GM19035 (cell line): Measurements from ENCODE around the gene XBP1.
A peak's percentile ranks its signal among the peaks of the same experiment; 100 is the strongest.
"Not testable (repeated sequence)": the region's sequence is repeated elsewhere in the genome, so short reads cannot be mapped to it uniquely, and the experiment has no call there.

Source experiments
- ATAC-seq: cut with Tn5 transposase; IDR thresholded peaks from one replicate; pipeline ENCODE4 v1.9.1; 2021; ENCODE audit not compliant: unreplicated experiment

XBP1 gene

DNA sequence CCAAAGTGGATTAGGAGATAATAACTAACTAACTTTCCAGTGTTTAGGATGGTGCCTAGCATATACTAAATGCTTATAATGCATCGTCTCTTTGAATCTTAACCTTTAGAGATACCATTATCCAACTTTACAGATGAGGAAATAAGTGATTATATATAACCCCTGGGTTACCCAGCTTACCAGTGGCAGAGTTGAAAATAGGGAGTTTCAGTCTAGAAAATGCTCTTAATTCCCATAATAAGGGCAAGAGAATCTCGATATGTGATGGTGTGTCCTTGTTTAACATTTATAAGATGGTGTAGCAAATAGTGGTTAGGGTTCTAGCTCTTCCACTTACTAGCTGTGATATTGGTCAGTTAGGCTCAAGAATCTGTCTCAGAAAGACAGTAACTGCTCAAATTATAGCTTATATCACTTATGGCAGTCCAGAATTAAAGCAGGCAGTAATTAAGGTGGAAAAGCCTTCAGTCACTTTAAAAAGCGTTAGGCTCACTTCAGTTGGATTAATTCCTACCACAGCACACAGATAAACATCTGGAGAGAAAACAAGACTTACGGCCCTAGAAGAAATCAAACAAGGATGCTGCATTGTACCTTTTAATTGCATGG is 6.3 kb downstream of the XBP1 start:
- no peak for ATAC-seq

DNA sequence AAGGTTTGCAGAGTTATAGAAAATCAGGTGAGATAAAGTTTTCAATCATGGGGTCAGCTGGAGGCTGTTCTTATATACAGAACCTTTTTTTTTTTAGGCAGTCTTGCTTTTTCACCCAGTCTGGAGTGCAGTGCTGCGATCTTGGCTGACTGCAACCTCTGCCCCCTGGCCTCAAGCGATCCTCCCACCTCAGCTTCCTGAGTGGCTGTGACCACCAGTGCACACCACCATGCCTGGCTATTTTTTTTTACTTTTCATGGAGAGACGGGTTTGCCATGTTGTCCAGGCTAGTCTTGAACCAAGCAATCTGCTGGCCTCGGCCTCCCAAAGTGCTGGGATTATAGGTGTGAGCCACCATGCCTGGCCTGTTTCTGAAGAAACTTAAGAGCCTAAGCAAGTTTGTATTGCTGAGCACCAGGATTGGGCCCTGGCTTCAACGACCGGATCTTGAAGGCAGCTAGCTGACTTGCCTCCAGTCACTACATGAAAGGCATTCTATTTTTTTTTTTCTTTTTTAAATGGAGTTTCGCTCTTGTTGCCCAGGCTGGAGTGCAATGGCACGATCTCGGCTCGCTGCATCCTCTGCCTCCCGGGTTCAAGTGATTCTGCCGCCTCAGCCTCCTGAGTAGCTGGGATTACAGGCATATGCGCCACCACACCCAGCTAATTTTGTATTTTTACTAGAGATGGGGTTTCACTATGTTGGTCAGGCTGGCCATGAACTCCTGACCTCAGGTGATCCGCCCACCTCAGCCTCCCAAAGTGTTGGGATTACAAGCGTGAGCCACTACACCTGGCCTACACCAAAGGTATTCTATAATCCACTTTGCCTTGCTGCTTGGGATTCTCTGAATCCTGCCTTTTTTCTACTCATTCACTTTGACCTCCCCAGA is 7.6 kb downstream of the XBP1 start:
- peak; percentile 34 for ATAC-seq

DNA sequence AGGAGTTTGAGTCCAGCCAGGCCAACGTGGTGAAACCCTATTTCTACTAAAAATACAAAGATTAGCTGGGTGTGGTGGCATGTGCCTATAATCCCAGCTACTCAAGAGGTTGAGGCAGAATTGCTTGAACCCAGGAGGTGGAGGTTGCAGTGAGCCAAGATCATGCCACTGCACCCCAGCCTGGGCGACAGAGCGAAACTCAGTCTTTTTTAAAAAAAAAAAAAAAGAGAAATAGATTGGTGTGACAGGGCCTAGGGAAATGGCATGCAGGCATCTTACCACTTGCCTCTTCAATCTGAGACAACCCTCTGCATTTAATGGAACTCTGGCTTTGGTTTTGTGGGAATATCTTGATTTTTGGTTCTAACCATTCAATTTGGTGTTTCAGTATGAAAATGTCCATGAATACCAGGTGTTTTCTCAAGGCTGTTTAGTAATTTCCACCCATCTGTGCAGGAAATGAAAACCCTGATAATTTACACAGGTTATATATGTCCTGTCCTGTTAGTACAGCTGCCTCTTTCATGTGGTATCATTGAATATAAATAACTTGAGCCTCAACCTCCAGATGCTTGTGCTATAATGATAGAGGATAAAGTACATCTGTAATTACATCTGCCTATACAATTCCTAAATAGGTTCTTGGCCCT is 8.4 kb downstream of the XBP1 start:
- peak; percentile 57 for ATAC-seq

DNA sequence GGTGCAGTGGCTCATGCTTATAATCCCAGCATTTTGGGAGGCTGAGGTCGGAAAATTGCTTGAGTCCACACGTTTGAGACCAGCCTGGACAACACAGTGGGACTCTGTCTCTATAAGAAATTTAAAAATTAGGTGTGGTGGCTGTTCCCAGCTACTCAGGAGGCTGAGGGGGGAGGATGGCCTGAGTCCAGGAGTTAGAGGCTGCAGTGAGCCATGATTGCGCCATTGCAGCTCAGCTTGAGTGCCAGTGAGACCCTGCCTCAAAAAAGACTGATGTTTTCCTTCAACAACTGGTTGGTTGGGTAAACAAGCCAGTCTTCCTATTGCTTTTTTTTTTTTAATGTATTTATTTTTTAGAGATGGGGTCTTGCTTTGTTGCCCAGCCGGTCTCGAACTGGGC is 9.2 kb downstream of the XBP1 start:
- ATAC-seq, result no peak

DNA sequence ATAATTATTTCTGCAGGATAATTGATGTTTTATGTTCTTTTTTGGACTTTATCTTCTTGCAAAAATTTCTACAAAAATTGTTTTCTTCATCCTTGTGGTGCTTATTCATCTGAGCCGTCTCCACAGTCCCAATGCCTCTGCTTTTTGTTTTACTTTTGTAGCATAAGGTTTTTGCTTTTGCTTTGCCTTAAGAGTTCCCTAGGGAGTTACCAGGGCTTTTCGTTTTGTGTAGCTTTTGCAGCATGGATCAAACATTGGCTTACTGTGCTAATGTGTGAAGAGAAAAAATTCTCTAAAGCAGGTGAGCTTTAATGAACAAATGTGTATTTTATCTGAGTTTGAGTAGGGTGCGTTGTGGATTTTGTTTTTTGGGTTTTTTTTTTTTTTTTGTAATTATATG is 11.8 kb downstream of the XBP1 start:
- ATAC-seq, result no peak

DNA sequence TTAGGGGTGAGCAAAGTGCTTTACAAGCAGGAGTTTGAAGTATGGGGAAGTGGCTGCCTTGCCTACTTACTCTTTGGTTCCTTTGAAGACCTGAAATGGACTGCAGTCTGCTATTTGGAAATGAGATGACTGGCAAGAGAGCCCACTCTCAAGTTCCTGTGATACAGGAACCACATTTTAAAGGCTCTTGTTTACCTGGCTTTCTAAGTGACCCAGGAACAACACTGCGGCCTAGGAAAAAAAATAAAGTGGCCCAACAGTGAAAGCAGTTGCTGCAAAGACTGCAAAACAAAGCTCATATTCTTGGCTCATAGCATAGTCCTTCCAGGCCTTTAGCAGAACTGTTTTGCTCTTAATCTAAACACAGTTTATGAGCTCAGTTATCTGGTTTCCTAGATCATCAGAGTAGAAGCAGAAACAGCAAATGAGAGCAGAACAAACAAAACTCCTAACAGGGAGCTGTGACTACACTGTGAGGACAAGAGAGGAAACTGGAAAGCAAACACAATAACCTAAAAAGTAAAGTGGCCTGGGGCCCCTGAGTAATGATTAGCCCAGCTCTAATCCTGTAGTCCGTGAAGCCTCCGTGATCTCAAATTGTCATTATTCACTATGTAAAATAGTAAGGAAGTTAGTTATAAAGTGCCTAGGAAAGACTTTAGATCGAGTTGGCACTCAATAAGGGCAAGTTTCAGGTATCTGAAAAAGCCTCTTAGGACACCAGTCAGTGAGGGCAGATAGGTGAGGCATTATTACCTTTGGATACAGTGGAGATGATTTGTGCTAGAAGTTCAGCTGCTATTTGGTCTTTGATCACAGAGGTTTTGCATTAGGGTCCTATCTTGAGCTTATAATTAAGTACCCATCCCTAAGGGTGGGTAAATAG is 16.3 kb downstream of the XBP1 start:
- no peak for ATAC-seq

DNA sequence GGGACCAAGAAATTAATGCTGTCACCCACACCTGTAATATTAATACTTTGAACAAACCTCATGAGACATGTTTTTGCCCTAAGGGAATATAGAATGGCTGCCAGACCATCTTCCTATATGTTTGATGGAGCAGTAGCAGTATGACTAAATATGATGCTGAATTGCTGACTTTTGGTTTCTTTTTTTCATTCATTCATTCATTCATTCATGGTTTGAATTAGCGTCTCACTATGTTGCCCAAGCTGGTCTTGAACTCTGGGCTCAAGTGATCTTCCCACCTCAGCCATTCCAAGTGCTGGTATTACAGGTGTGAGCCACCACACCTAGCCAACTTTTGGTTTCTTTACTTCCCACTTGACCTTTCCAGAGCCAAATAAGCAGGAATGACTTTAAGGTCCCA is 20.1 kb downstream of the XBP1 start:
- no peak for ATAC-seq

DNA sequence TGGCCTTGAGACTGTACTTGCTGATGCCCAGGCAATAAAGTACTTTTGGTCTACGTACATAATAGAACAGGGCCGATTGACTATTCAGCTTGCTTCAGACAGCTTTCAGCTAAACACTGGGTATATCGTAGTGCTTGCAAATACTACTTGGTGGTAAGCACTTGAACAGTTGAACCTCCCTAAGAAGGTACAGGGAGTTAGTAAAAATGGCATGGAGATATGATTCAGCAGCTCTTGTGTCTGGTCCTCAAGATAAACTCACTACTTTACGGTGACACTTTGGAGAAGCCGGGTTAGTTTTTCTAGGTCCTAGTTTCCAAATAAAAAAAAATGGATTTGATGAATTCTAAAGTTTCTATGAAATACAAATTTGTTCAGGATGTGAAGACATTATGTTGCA is 20.5 kb downstream of the XBP1 start:
- no peak for ATAC-seq

DNA sequence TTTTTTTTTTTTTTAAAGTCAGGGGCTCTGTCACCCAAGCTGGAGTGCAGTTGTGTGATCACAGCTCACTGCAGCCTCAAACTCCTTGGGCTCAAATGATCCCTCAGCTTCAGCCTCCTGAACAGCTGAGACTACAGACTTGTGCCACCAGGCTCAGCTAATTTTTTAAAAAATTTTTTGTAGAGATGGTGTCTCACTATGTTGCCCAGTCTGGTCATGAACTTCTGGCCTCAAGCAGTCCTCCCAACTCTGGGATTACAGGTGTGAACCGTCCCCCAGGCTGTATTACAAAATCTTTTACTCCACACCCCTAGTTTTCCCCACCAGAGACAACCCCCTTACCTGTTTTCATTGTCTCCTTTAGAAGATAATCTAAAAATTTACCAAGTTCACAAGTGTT is 26.0 kb downstream of the XBP1 start:
- no peak for ATAC-seq

DNA sequence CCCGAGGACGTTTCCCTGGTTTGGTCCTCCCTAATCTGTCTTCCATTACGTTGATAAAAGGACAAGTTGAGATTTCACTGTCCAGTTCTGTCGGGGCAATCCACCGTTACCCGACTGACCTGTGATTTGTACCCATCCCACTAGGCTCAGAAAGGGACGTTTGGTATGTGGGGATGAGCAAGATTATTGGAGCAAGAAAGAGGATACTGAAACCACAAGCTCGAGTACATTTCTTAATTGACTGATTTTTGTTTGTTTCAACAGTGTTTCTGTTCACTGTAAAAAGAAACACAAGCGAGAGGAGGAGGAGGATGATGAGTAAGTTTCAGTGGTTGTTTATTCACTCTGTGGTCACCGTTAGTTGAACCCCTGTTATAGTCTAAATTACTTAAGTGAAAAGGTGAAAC is 26.9 kb downstream of the XBP1 start:
- ATAC-seq, result peak; percentile 26

DNA sequence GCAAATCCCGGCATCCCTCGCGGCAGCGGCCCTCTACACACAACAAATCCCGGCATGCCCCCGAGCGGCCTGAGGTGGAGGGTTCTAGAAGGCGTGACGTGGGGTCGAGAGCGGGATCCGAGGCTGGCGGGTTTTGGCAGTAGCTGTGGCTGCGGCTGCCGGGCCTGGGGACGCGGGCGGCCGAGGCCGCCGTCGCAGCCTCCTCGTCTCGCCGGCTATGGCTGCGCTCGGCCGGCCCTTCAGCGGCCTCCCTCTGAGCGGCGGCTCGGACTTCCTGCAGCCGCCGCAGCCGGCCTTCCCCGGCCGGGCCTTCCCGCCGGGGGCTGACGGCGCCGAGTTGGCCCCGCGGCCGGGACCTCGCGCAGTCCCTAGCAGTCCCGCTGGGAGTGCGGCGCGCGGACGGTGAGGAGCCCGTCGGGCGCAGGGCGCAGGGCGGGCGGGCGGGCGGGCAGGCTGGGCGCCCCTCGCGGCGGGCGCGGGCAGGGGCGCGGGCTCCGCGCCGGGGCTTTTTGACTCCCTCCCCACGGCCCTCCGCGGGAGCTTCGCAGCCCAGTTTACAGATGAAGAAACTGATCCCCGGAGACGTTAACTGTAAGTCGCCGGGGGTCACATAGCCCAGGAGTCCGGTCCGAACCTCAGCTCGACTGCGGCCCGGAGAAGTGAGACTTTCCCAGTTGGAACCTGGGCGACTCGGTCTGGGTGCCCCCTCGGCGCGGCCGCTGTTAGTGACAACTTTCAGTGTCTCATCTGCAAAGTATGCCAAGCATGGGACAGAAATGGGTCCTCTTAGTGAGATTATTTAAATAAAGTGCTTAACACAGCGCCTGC is 27.5 kb downstream of the XBP1 start, which contains the start of gene CCDC117:
CCDC117 (plus strand) TSS at position 63 of the 828 bp plus-strand sequence; CDS start at position 218, 155 bp downstream.
- ATAC-seq, result peak; percentile 90

DNA sequence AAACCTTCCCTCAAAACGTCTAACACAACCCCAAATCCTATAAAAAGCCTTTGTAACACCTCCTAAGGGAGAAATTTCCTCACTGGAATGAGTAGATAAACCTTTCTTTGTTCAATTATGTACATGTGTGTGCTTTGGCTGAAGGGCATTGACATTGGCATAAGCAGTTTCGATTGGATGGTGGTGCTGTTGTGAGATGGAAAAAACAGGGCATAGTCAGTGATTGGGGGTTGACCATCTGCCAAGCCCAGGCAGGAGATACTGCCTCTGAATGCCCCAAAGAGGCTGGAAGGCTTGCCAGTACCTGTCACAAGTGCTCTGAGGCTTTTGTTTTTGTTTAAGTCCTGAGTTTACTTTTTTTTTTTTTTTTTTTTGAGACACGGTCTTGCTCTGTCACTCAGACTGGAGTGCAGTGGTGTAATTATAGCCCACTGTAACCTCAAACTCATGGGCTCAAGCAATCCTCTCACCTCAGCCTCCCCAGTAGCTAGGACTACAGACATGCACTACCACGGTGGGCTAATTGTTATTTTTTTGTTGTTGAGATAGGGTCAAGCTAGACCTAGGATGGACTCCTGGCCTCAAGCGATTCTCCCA is 29.1 kb downstream of the XBP1 start:
- ATAC-seq, result no peak

DNA sequence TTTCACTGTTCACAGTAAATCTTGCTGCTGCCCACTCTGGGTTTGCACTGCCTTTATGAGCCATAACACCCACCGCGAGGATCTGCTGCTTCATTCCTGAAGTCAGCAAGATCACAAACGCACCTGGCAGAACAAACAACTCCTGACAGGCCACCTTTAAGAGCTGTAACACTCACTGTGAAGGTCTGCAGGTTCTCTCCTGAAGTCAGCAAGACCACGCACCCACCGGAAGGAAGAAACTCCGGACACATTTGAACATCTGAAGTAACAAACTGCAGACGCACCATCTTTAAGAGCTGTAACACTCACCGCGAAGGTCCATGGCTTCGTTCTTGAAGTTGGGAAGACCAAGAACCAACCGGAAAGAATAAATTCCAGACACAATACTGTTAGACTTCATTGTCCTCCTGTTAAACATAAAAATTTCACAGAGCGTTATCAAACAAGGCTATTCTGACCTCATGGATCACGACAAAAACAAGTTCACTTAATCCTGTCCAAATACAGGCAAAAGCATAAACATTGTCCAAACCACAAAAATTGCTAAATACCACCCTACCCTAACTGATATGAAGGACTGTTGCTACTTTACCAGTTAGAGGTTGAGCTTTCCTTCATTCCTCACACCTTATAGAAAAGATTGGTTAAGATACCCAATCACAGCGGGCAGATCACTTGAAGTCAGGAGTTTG is 30.8 kb downstream of the XBP1 start:
- ATAC-seq, result no peak

DNA sequence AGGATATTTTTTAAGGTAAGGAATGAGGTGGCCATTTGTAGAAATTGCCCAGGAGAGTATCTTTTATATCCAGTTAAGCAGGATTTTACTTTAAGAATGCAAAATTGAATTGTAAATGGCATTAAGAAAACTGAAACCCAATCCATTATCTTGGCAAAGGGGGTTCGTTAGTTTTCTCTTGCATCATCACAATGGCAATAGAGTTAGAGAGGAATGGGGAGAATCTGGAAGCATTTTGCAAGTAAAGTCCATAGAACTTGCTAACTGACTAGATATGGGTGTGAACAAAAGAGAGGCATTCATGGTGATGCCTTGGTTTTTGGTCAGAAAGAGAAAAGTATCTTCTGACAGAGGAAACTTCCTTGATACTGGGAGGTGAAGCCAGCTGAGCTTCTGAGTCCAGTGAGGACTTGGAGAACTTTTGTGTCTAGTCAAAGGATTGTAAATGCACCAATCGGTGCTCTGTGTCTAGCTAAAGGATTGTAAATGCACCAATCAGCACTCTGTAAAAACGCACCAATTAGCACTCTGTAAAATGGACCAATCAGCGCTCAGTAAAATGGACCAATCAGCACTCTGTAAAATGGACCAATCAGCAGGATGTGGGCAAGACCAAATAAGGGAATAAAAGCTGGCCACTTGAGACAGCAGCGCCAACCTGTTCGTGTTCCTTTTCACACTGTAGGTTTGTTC is 31.5 kb downstream of the XBP1 start:
- no peak for ATAC-seq

DNA sequence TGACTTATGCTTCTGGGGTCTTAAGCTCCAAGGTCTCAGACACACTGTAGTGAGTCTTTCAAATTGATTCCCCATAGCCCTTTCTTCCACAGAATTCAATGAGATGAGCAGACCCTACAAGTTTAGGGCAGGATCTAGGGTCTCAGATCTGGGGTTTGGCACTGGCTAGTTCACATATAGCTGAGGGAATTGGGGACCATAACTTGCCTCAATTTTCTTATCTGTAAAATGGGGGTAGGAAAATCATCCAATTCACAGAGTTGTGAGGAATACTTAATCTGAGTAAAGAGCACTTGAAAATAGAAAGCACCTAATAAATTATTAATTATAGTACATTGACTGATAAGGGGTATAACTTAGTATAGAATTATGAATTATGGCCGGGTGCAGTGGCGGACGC is 33.7 kb downstream of the XBP1 start:
- no peak for ATAC-seq

DNA sequence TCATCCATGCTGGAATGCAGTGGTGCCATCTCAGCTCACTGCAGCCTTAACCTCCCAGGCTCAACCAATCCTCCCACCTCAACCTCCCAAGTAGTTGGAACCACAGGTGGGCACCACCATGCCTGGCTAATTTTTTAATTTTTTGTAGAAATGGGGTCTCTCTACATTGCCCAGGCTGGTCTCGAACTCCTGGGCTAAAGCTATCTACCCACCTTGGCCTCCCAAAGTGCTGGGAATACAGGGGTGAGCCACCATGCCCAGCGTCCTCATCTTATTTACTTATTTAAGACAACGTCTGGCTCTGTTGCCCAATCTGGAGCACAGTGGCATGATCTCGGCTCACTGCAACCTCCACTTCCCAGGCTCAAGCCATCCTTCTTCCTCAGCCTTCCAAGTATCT is 38.4 kb downstream of the XBP1 start:
- ATAC-seq, result not testable (repeated sequence)

DNA sequence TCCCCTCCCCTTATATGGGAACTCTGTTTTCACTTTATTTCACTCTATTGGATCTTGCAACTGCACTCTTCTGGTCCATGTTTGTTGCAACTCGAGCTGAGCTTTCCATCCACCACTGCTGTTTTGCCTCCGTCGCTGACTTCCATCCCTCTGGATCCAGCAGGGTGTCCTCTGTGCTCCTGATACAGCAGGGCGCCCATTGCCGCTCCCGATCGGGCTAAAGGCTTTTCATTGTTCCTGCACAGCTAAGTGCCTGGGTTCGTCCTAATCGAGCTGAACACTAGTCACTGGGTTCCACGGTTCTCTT is 39.0 kb downstream of the XBP1 start:
- no peak for ATAC-seq

DNA sequence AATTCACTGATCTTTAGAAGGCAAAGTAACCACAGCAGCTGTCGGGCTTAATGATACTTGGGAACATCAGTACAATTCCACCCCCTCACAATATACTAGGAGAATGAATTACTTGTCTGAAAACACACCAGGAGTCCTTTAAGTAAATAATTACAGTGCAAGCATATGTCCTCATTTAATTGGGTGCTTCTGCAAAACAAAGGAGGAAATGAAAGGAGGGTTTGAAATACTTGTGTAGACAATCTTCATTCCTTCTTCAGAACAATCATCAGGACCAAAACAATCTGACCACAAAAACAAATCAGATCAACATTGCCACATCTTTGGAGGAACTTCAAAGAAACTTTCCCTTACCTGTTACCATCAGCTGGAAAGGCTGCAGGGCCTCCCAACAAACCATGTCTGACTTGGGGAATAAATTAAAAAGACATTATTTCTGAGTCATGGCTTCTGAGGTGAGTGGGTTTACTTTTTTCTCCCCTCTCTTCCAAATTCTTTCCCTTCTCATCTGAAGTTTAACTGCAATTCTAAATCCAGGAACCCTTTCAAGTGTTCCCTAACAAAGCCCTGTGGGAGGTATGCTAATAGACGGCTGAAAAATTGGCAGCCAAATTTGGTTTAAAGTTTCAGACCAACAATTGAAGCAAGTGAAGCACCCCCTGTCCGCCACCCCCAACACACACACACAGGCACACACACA is 40.4 kb downstream of the XBP1 start:
- ATAC-seq, result no peak
